Stimulated activated CD4-positive, alpha-beta T cell treated with anti-CD3 and anti-CD28 coated beads, Interleukin-4, amount 100 ng/mL, for 4 hours (primary cell): ENCODE results near the gene STXBP6.

Experiments
- DNase-seq, 2 experiments: peaks; one replicate each; pipeline ENCODE4 v3.0.0-alpha.2; 2020

STXBP6 gene

GRCh38 chr14:25049568-25050268 is at the start of gene STXBP6:
Gene STXBP6 (minus strand): TSS chr14:25050147. CDS start chr14:24974818, 75,329 bp downstream.
- peak in 1 of 2 experiments; percentile 9 for DNase-seq

DNA sequence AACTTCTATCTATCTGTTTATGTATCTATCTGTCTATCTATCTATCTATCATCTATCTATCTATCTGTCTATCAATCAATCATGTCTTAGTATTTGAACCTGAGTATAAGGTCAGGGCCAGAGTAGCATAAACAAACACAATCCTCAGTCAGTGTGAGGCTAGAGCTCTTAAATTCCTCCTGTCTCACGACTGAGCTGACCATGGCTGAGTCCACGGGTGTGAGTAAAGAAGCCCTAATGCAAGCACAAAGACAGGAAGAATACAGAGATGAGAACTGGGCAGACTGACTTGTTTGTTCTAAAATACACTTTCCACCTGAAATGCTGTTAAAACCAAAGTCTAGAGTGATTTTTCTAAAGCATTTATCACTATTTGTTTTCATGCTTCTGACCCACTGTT is 47.2 kb upstream of the STXBP6 start:
- DNase-seq, result no peak

GRCh38 chr14:25095736-25096437 is 45.9 kb upstream of the STXBP6 start:
- no peak for DNase-seq

DNA sequence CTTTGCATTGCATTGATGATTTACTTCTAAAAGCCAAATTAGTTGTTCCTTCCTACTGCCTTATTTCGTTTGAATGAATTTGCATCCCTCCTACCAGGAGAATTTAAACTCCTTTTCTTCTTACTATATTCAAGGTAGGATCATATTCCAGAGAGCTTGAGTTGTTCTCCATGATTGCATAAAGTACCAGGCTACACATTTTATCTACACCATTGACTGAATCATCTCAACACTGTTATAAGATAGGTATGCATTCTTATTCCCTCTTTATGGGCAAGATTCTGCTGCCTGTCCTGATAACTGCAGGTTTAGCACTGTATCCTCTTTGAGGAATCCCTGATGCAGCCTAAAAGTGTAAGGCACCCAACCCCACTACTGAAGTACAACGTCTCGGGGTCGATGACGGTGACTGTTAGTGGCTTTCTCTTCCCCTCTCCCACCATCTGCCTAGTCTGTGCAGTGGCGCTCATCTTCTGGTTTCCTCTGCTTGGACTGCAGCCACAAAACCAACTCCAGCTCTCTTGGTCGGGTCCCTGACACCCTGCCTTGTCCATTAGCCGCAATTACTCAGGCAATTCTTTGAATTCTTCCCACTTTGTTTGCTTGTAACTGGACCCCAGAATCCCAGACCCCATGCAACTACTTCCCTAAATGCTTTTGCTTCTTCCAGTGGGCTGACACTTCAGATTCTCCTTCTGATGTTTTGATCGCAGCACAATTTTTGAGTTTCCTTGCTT is 44.4 kb upstream of the STXBP6 start:
- no peak for DNase-seq

DNA sequence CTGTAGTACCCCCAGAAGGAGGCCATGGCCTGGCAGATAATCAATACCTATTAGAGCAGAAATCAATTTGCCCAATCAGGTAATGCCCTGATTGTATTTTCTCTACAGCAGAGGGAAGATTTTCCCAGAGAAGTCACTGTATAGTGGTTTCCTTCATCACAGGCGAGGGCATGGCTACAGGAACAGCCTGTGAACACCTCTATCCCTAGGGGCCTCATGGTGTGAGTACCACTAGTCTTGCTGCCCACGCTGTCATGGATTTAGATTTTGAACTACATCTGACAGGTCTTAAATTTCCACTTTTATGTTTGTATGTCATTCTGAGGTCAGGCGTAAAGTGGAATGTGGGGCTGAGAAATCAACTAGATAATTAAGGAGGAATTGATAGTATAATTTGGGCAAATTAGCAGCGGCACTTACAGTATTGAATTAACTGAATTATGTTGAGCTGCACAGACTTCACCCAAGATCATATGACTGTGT is 42.4 kb upstream of the STXBP6 start:
- DNase-seq, result no peak

DNA sequence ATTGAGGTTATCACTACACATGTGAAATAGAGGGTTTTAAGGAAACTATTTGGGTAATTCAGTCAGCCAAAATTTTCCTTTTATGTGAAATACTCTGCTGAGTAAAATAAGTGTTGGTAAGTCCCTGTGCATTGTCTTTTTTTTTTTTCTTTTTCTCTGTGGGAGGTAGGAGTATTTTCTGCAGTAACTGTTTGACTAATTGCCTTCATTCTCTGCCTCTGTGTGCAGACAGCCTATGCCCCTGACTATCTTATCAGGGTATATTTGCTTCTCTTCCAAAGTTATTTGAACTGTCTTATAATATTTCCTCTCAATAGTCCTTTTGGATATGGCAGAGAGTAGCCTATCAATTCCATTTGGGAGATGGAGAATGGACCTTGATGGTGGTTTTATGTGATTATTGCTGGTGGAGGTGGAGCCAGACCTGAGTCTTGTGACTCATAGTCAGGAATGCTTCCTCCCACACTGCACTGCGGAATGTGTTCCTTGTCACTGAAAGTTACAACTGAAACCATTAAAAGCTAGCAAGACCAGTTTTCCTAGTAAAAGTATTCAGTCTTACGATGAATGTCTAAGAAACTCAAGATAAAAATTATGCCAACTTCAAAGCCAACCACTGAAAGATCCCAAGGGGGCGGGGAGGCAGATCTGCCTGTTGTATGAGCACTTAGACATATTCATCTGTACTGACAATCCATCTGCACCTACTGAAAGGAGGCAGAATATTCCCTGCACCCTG is 40.9 kb upstream of the STXBP6 start:
- no peak for DNase-seq

- DNase-seq, result no peak
Measured at GRCh38 chr14:25090256-25090655, 40.3 kb upstream of the STXBP6 start.

GRCh38 chr14:25089496-25089895 is 39.5 kb upstream of the STXBP6 start:
- no peak for DNase-seq

GRCh38 chr14:25086821-25087396 is 37.0 kb upstream of the STXBP6 start:
- no peak for DNase-seq

- DNase-seq, result no peak
Measured at GRCh38 chr14:25086081-25086480, 36.1 kb upstream of the STXBP6 start.

DNA sequence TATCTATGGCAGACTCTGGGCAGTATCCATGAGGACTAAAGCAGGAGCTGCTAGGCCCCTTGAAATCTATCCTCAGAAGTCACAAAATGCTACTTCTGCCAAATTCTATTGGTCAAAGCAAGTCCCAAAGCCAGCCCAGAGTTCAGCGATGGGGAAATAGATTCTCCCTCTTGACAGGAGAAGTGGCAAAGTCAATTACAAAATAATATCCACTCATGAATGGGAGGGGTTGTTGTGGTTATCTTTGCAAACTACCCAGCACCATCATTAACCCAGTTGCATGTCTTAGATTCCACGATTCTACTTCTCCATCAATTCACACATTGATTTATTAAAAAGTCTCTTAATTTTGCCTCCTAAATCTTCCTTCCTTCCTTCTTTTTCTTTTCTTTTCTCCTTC is 30.7 kb upstream of the STXBP6 start:
- DNase-seq, result no peak

GRCh38 chr14:25079311-25079710 is 29.4 kb upstream of the STXBP6 start:
- no peak for DNase-seq

- DNase-seq, result no peak
Measured at GRCh38 chr14:25074099-25074685, 24.2 kb upstream of the STXBP6 start.

- no peak for DNase-seq
Measured at GRCh38 chr14:25069879-25070278, 19.9 kb upstream of the STXBP6 start.

DNA sequence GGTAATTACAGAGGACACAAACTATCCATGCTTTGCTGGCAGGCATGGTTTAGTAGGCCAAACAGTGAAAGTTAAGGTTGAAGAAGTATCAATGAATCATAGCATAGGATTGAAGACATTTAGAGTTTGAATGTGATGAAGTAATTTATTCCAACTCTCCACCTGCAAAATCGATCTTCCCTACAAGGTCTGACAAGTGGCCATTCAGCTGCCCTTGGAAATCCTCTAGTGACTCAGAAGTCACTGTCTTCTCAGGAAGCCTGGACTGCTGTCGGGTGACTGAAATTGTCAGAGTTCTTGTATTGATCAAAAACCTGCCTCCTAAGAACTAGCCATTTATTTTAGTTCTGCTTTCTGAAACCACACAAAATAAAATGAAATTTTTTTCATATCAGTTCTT is 17.7 kb upstream of the STXBP6 start:
- no peak for DNase-seq

GRCh38 chr14:25062022-25062321 is 12.0 kb upstream of the STXBP6 start:
- no peak for DNase-seq

DNA sequence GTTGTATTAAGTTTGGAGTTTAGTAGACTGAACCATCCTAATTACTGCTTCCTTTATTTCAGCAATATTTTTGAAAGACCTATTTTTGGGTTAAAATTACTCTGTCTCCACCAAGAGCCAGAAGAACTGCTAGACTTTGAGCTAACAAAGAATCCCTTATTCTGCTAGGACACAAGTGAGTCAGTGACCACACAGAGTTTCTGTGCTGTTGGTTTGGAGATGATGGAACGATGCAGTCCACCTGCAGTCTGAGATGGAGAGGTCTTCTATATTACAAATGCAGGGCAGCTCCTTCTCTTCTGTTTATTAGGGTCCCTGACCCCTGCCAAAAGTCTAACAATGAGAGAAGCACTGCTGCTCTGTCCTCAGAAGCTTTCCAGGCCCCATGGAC is 6.7 kb upstream of the STXBP6 start:
- no peak for DNase-seq

GRCh38 chr14:25055992-25056687 is 6.2 kb upstream of the STXBP6 start:
- DNase-seq, result no peak

- no peak for DNase-seq
Measured at GRCh38 chr14:25055005-25055404, 5.1 kb upstream of the STXBP6 start.

GRCh38 chr14:25053585-25053984 is 3.6 kb upstream of the STXBP6 start:
- no peak for DNase-seq

- DNase-seq, result no peak
Measured at GRCh38 chr14:25052921-25053320, 3.0 kb upstream of the STXBP6 start.

DNA sequence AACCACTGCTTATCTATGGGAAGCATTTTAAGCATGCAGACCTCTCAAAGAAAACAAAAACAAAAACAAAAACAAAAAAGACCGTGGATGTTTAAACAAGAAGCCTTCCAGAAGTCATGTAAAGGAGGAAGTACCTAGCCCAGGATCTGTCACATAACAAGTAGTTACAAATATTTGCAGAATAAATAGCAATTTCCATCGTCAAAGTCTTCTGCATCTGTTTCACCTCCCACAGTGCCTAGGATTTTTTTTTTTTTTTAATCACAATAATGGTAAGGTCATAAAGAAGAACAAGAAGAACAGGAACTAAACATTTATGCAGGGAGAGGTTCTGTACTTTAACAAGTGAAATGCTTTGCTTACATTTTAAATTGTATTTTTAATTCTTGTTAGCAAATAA is 2.4 kb upstream of the STXBP6 start:
- no peak for DNase-seq
